ENCODE data around the gene ASCL2.

ASCL2 gene

GRCh38 chr11:2295971-2296912 is 25.9 kb upstream of the ASCL2 start:
- Histone ChIP-seq H3K4me3 (ENCODE audit: low read depth, low read length) (no peak overlapping the region), H3K36me3 (no peaks in the 10 kb centered on the region), H3K9me3 (ENCODE audit: severe bottlenecking) (no peaks in the 10 kb centered on the region), H3K27me3 (ENCODE audit: insufficient read depth, low read depth, severe bottlenecking) (peaks cover 45% of the 10 kb centered on the region), H3K27ac (no peak overlapping the region)
- TF ChIP-seq, protein P1, sequence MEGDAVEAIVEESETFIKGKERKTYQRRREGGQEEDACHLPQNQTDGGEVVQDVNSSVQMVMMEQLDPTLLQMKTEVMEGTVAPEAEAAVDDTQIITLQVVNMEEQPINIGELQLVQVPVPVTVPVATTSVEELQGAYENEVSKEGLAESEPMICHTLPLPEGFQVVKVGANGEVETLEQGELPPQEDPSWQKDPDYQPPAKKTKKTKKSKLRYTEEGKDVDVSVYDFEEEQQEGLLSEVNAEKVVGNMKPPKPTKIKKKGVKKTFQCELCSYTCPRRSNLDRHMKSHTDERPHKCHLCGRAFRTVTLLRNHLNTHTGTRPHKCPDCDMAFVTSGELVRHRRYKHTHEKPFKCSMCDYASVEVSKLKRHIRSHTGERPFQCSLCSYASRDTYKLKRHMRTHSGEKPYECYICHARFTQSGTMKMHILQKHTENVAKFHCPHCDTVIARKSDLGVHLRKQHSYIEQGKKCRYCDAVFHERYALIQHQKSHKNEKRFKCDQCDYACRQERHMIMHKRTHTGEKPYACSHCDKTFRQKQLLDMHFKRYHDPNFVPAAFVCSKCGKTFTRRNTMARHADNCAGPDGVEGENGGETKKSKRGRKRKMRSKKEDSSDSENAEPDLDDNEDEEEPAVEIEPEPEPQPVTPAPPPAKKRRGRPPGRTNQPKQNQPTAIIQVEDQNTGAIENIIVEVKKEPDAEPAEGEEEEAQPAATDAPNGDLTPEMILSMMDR (IDR thresholded peaks at IDR 0.05; ENCODE audit: low read depth, low read length): no peak
- DNase-seq: no peak

DNA sequence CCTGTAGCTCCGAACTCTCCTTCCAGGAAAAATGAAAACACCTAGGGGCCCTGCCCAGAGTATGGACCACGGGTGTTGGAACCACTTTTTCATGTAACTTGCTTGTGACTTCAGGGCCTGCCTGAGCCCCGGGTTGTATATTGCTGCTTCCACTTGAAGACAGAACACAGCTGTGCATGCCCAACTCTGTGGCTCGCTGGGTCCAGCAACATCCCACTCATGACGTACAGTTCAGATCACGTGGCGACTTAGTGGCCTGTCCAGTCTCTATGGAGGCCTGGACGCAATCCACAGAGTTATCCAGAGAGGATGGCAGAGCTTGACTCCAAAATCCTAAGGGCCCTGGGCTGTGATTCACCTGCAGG is 24.5 kb upstream of the ASCL2 start:
- Histone ChIP-seq H3K36me3 (no peaks in the 10 kb centered on the region), H3K4me3 (ENCODE audit: low read depth, low read length) (no peak overlapping the region), H3K27ac (no peak overlapping the region), H3K9me3 (ENCODE audit: severe bottlenecking) (no peaks in the 10 kb centered on the region), H3K27me3 (ENCODE audit: insufficient read depth, low read depth, severe bottlenecking) (peaks cover 53% of the 10 kb centered on the region)
- TF ChIP-seq, protein P1 (IDR thresholded peaks at IDR 0.05; ENCODE audit: low read depth, low read length): no peak
- no peak for DNase-seq

DNA sequence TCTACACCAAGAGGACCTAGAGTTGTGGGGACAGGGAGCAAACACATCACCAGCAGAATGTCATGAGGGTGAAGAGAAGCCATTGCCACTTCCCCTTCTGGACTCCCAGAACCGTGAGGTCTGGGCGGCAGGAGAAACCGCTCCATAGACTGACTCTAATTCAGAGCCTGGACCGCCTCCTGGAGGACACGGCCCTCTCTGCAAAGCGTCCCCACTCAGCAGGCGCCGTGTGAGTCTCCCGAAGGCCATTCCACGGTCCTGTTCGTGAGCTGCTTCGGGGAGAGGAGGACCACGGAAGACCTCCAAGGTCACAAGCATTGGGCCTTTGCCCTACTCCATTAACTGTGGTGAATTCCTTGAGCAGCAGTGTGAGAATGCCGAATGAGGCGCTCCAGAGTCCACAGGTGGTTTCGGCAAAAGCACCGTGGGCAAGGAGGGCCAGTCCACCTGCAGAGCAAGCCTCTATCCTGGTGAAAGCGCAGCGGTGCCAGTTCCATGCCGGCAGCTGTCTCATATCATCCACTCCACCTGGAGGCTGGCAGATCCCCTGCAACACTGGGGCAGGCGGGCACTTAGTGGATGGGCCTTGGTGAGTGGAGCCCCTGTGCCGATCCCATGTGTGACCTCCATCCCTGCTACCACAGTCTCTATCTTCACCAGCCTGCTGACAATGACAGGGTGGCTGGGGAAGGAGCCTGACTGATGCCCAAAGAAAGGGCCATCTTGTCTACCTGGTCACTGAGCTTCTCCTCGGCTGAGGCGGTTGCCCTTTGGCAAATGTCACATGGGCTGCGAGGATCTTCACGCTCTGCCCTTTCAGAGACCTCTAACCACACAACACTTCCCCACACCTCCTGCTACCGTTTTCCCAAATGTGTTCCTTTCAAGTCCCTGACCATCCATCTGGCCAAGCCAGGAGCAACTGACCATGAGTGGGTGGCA is 23.9 kb upstream of the ASCL2 start:
- peak; percentile 9 for DNase-seq
- no peaks in the 10 kb centered on the region for H3K9me3 ChIP-seq (ENCODE audit: severe bottlenecking)
- no peak overlapping the region for H3K27ac ChIP-seq
- H3K27me3 ChIP-seq (ENCODE audit: insufficient read depth, low read depth, severe bottlenecking): peaks cover 60% of the 10 kb centered on the region
- H3K4me3 ChIP-seq (ENCODE audit: low read depth, low read length): no peak overlapping the region
- no peaks in the 10 kb centered on the region for H3K36me3 ChIP-seq
- TF ChIP-seq, protein P1 (IDR thresholded peaks at IDR 0.05; ENCODE audit: low read depth, low read length): peak; percentile 34

GRCh38 chr11:2293531-2293971 is 23.2 kb upstream of the ASCL2 start:
- H3K36me3 ChIP-seq: no peaks in the 10 kb centered on the region
- H3K27ac ChIP-seq: no peak overlapping the region
- no peak for DNase-seq
- TF ChIP-seq, protein P1 (IDR thresholded peaks at IDR 0.05; ENCODE audit: low read depth, low read length): no peak
- H3K4me3 ChIP-seq (ENCODE audit: low read depth, low read length): no peak overlapping the region
- H3K9me3 ChIP-seq (ENCODE audit: severe bottlenecking): no peaks in the 10 kb centered on the region
- H3K27me3 ChIP-seq (ENCODE audit: insufficient read depth, low read depth, severe bottlenecking): peaks cover 64% of the 10 kb centered on the region

GRCh38 chr11:2290351-2290841 is 20.0 kb upstream of the ASCL2 start:
- Histone ChIP-seq H3K27me3 (ENCODE audit: insufficient read depth, low read depth, severe bottlenecking) (peaks cover 61% of the 10 kb centered on the region), H3K36me3 (no peaks in the 10 kb centered on the region), H3K9me3 (ENCODE audit: severe bottlenecking) (no peaks in the 10 kb centered on the region), H3K27ac (no peak overlapping the region), H3K4me3 (ENCODE audit: low read depth, low read length) (no peak overlapping the region)
- TF ChIP-seq, protein P1 (IDR thresholded peaks at IDR 0.05; ENCODE audit: low read depth, low read length): no peak
- peak; percentile 4 for DNase-seq
